Measurements from ENCODE around the gene SSBP4. TPM values are rescaled to one million over a fixed set of nuclear protein-coding genes. Genes with fewer than 3 reads are reported as not detected.

SSBP4 gene
- total and polyA plus RNA-seq, 12 donors = 17.6 to 51.6 (median 30.1) TPM

DNA sequence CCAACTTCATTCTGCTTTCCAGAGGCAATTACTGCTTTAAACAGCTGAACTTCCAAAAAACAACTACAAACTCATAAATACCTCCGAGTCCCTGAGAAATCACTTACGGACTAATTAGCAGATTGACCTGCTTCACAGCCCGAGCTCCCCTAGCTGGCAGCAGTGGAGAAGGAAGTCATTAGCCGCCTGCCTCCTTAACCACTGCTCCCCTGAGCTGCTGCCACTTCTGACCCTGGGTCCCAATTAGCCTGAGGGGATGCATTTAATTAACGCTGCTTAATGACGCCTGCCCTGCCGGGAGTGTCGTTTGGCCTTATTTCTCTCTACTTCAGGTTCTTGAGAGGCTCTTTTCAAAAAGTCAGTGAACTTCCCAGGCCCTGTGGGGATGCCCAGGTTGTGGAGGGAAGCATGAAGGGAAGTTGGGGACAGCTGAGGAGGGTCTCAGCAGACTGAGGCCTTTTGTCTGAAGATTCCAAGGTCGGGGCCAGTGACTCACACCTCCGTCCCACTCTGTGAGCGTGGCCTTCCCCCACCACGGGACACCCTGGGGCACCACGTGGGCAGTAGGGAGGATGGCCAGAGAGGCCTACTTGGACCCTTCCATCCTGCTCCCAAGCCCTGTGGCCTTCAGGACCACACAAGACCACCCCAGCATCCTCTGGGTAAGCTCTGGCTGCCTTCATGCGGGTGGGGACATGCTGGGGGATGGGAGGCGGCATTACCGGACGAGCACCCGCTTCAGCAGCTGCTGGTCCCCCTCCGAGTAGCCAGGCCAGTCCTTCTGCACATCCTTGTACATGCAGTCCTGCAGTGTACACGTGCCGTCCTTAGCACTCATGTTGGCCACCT, 38.5 kb downstream of the SSBP4 start:
- 82 to 85% methylated on average over 21 of the region's 21 CpGs for WGBS, 2 donors
- intact Hi-C loops (cut with DNase I) = loop anchor here in 4 of 10 donors (10.0 kb wide), 3 partner anchors 217 to 387 kb away; partner anchors contain the start of gene CRTC1 (in 1 of the 4)
- TF ChIP-seq, protein P1, sequence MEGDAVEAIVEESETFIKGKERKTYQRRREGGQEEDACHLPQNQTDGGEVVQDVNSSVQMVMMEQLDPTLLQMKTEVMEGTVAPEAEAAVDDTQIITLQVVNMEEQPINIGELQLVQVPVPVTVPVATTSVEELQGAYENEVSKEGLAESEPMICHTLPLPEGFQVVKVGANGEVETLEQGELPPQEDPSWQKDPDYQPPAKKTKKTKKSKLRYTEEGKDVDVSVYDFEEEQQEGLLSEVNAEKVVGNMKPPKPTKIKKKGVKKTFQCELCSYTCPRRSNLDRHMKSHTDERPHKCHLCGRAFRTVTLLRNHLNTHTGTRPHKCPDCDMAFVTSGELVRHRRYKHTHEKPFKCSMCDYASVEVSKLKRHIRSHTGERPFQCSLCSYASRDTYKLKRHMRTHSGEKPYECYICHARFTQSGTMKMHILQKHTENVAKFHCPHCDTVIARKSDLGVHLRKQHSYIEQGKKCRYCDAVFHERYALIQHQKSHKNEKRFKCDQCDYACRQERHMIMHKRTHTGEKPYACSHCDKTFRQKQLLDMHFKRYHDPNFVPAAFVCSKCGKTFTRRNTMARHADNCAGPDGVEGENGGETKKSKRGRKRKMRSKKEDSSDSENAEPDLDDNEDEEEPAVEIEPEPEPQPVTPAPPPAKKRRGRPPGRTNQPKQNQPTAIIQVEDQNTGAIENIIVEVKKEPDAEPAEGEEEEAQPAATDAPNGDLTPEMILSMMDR (IDR thresholded peaks at IDR 0.05) = no peak
- Histone ChIP-seq H3K4me3 (no peak overlapping the region), H3K27ac (peak overlapping the region in 4 of 10 donors; percentile 25 to 74 (median 50)), H3K36me3 (peaks cover 0 to 94% (median 0%) of the 10 kb centered on the region in 9 donors), H3K9me3 (no peaks in the 10 kb centered on the region), H3K27me3 (no peaks in the 10 kb centered on the region), H3K4me1 (peaks cover 9 to 53% (median 44%) of the 10 kb centered on the region in 9 donors)
- ATAC-seq (no peak), DNase-seq (no peak)

- H3K4me3 ChIP-seq = no peak overlapping the region
- no peak for DNase-seq
- H3K36me3 ChIP-seq = peaks cover 0 to 92% (median 0%) of the 10 kb centered on the region in 9 donors
- H3K27ac ChIP-seq = peak overlapping the region; percentile 59 to 93 (median 84)
- no peaks in the 10 kb centered on the region for H3K27me3 ChIP-seq
- WGBS, 2 donors = 76 to 80% methylated on average over 12 of the region's 12 CpGs
- peaks cover 28 to 82% (median 71%) of the 10 kb centered on the region in 9 donors for H3K4me1 ChIP-seq
- ATAC-seq = no peak
- intact Hi-C loops (cut with DNase I) = loop anchor here in 8 of 10 donors (5.0 to 10.0 kb wide), 9 partner anchors 41 to 454 kb away; partner anchors contain the start of genes ELL (in 2 of the 8), UBA52 (in 2 of the 8), COPE (in 1 of the 8) and DDX49 (in 1 of the 8)
- no peaks in the 10 kb centered on the region for H3K9me3 ChIP-seq
- TF ChIP-seq, protein P1 (IDR thresholded peaks at IDR 0.05) = no peak
These were observed 41.7 kb downstream of the SSBP4 start for GRCh38 chr19:18460900-18461299.

GRCh38 chr19:18461471-18461870, 42.3 kb downstream of the SSBP4 start:
- Histone ChIP-seq H3K4me3 (no peak overlapping the region), H3K27me3 (no peaks in the 10 kb centered on the region), H3K27ac (peak overlapping the region in 8 of 10 donors; percentile 68 to 93 (median 86)), H3K4me1 (peaks cover 33 to 86% (median 76%) of the 10 kb centered on the region in 9 donors), H3K9me3 (no peaks in the 10 kb centered on the region), H3K36me3 (peaks cover 0 to 86% (median 0%) of the 10 kb centered on the region in 9 donors)
- TF ChIP-seq, protein P1 (IDR thresholded peaks at IDR 0.05) = no peak
- DNase-seq (no peak), ATAC-seq (no peak)
- intact Hi-C loops (cut with DNase I) = loop anchor here in 8 of 10 donors (5.0 to 10.0 kb wide), 9 partner anchors 41 to 453 kb away; partner anchors contain the start of genes ELL (in 2 of the 8), UBA52 (in 2 of the 8), COPE (in 1 of the 8) and DDX49 (in 1 of the 8)
- WGBS, 2 donors = 94 to 95% methylated on average over 22 of the region's 22 CpGs

DNA sequence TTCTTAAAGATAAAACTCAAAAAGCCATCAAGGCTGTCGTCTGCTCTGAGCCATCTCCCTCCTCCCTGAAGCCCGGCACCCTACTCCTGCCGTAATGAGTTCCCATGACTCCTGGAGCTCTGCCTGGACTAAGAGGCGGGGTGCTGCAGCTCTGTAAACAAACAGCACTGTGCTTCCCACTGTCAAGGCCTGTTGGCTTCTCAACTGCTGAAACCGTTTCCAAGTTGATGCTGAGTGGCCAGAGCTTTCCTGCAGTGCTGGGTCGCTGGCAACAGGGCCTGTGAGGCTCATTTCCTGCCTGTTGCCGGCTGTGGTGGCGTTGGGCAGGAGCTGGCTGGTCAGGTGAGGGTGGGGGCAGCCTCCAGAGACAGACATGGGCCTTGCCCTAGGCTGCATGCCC, 45.4 kb downstream of the SSBP4 start:
- ATAC-seq (peak; percentile 54 to 83 (median 72)), DNase-seq (peak; percentile 76 to 88)
- H3K4me3 ChIP-seq = no peak overlapping the region
- intact Hi-C loops (cut with DNase I) = loop anchor here (5.0 to 10.0 kb wide), 11 partner anchors 38 to 450 kb away; partner anchors contain the start of genes UBA52 (in 5 of the 10), ELL (in 4 of the 10), COPE (in 1 of the 10) and DDX49 (in 1 of the 10)
- 2 to 5% methylated on average over 8 of the region's 8 CpGs for WGBS, 2 donors
- peak overlapping the region; percentile 63 to 94 (median 81) for H3K27ac ChIP-seq
- no peaks in the 10 kb centered on the region for H3K27me3 ChIP-seq
- TF ChIP-seq, protein P1 (IDR thresholded peaks at IDR 0.05) = no peak
- H3K36me3 ChIP-seq = peaks cover 0 to 54% (median 0%) of the 10 kb centered on the region in 9 donors
- H3K4me1 ChIP-seq = peaks cover 44 to 88% (median 76%) of the 10 kb centered on the region in 9 donors
- no peaks in the 10 kb centered on the region for H3K9me3 ChIP-seq

All from heart right ventricle (tissue), 16 donors.